Fibroblast of lung (primary cell): Measurements from ENCODE around the gene ARL4A. TPM values are rescaled to one million over a fixed set of nuclear protein-coding genes. Genes with fewer than 3 reads are reported as not detected.
A peak's percentile ranks its signal among the peaks of the same experiment; 100 is the strongest.

Experiments used
- DNase-seq, 2 donors: peaks; one replicate each; pipeline versions ENCODE4 v3.0.0 to v3.0.0-alpha.2; 2010; ENCODE audit warnings: low read depth in 2 of 2
- H2AFZ ChIP-seq: 2 replicates; pipeline ENCODE4 v1.5.1; 2012; ENCODE audit warnings: low read length, control low read depth, inconsistent platforms
- H3K27ac ChIP-seq: 2 replicates; pipeline ENCODE4 v1.5.1; 2011; ENCODE audit warnings: low read length, control low read depth; ENCODE audit not compliant: insufficient read depth
- H3K27me3 ChIP-seq: 2 replicates; pipeline ENCODE4 v1.5.1; 2011; ENCODE audit warnings: mild to moderate bottlenecking, low read length; ENCODE audit not compliant: control insufficient read depth, insufficient read depth
- H3K36me3 ChIP-seq: 2 replicates; pipeline ENCODE4 v1.5.1; 2011; ENCODE audit warnings: low read length; ENCODE audit not compliant: control insufficient read depth, insufficient read depth
- H3K4me1 ChIP-seq: 2 replicates; pipeline ENCODE4 v1.5.1; 2011; ENCODE audit warnings: low read length; ENCODE audit not compliant: control insufficient read depth, insufficient read depth; ENCODE audit errors: extremely low read depth
- H3K4me2 ChIP-seq: 2 replicates; pipeline ENCODE4 v1.5.1; 2011; ENCODE audit warnings: low read length, control low read depth; ENCODE audit not compliant: insufficient read depth; ENCODE audit errors: extremely low read depth
- H3K4me3 ChIP-seq, 4 experiments: fragments of 200-600 bp in 1 of 4; sonication (generic) in 1 of 4; replicated peaks in 1 of 4; 2 replicates each; pipeline ENCODE4 v1.5.1; 2011 to 2016; ENCODE audit warnings: low read length in 4 of 4, low read depth in 3 of 4, mild to moderate bottlenecking in 3 of 4, control low read depth in 2 of 4, inconsistent platforms in 1 of 4, mixed read lengths in 1 of 4; ENCODE audit not compliant: insufficient read depth in 1 of 4; ENCODE audit errors: control extremely low read depth in 1 of 4
- H3K79me2 ChIP-seq: 2 replicates; pipeline ENCODE4 v1.5.1; 2012; ENCODE audit warnings: mild to moderate bottlenecking, low read length, inconsistent platforms; ENCODE audit not compliant: control insufficient read depth, insufficient read depth
- H3K9ac ChIP-seq: 2 replicates; pipeline ENCODE4 v1.5.1; 2011; ENCODE audit warnings: mild to moderate bottlenecking, low read length, control low read depth; ENCODE audit not compliant: insufficient read depth
- H3K9me3 ChIP-seq: 2 replicates; pipeline ENCODE4 v1.5.1; 2012; ENCODE audit warnings: low read depth, low read length; ENCODE audit not compliant: control insufficient read depth, insufficient read depth
- H4K20me1 ChIP-seq: 2 replicates; pipeline ENCODE4 v1.5.1; 2011; ENCODE audit warnings: low read length; ENCODE audit not compliant: control insufficient read depth, insufficient read depth; ENCODE audit errors: extremely low read depth
- EZH2 ChIP-seq: IDR thresholded peaks from 2 replicates; pipeline ENCODE4 v1.5.1; 2012; ENCODE audit warnings: low read length, control low read depth, mild to moderate bottlenecking; ENCODE audit errors: missing control alignments
- polyA plus RNA-seq, 2 donors: library from polyadenylated mRNA; depleted of rRNA in 1 of 2; stranded (reverse) in 1 of 2; unstranded in 1 of 2; fragments of >200 nt; gene quantifications; 2 replicates each; pipeline ENCODE4 v1.2.1, GENCODE V29; 2011 to 2012; ENCODE audit warnings: missing spikeins in 1 of 2
- total RNA-seq: library from RNA; depleted of rRNA; stranded (reverse); fragments of >200 nt; gene quantifications from 2 replicates; pipeline ENCODE4 v1.2.1, GENCODE V29; 2014
- TF ChIP-seq, protein P1 (sequence below), 2 donors: IDR thresholded peaks in 1 of 2; conservative IDR thresholded peaks in 1 of 2; 1 replicate in 1 of 2; 2 replicates in 1 of 2; pipeline ENCODE4 v1.5.1; 2011 to 2012; ENCODE audit warnings: low read length in 2 of 2, control low read depth in 1 of 2, inconsistent platforms in 1 of 2, low read depth in 1 of 2, mild to moderate bottlenecking in 1 of 2

The ARL4A gene
- total and polyA plus RNA-seq, 2 donors (not counting 1 experiment from before 2014, with no cell fraction given): 11.4 to 37.0 TPM

DNA sequence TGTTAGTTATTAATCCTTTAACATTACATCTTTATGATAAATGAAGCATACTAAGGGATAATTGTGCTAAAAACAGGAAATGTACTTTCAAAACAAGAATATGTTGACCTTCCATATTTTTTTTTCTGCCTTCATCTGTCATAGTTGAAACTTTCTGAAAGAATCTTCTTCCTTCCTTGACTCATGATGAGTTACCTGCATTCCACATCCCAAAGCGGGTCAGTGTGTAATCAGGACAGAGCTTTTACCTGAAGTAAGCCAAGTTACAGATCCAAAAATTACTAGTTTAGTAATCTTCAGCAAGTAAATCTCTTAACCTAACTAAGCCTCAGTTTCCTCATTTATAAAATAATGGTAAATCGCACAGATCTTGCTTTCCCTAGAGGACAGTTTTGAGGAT lies 13.4 kb upstream of the ARL4A start:
- Histone ChIP-seq H3K4me1 (no peaks in the 10 kb centered on the region), H3K36me3 (no peaks in the 10 kb centered on the region), H3K9ac (no peak overlapping the region), H3K9me3 (no peaks in the 10 kb centered on the region), H4K20me1 (no peaks in the 10 kb centered on the region), H3K79me2 (no peaks in the 10 kb centered on the region), H3K4me3 (no peak overlapping the region), H3K4me2 (no peak overlapping the region), H3K27ac (no peak overlapping the region), H3K27me3 (no peaks in the 10 kb centered on the region), H2AFZ (no peak overlapping the region)
- no peak for DNase-seq
- TF ChIP-seq EZH2: no peak
- TF ChIP-seq, protein P1, sequence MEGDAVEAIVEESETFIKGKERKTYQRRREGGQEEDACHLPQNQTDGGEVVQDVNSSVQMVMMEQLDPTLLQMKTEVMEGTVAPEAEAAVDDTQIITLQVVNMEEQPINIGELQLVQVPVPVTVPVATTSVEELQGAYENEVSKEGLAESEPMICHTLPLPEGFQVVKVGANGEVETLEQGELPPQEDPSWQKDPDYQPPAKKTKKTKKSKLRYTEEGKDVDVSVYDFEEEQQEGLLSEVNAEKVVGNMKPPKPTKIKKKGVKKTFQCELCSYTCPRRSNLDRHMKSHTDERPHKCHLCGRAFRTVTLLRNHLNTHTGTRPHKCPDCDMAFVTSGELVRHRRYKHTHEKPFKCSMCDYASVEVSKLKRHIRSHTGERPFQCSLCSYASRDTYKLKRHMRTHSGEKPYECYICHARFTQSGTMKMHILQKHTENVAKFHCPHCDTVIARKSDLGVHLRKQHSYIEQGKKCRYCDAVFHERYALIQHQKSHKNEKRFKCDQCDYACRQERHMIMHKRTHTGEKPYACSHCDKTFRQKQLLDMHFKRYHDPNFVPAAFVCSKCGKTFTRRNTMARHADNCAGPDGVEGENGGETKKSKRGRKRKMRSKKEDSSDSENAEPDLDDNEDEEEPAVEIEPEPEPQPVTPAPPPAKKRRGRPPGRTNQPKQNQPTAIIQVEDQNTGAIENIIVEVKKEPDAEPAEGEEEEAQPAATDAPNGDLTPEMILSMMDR (conservative IDR thresholded peaks at IDR 0.05 in 1 of 2, IDR thresholded peaks at IDR 0.05 in 1 of 2; ENCODE audit: low read depth in 1 of 2, low read length in 2 of 2): no peak

DNA sequence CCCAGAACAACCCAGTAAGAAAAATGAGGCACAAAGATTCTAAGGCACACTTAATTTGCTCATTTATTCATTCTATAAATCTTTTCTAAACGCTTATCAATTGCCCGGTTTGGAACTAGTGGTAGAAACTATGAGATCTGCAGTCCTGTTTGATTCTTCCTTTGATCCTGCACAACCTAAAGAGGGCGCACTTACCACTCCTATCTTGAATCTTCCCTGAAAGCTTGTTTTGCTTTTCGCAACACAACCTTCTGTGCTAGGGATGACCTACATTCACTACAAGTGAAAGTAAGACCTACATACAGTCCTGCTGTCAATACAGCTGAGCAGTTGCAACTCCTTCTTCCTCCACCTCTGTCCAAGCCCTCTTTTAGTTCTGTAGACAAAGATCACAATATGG lies 12.6 kb upstream of the ARL4A start:
- Histone ChIP-seq H3K9me3 (no peaks in the 10 kb centered on the region), H3K79me2 (no peaks in the 10 kb centered on the region), H2AFZ (no peak overlapping the region), H3K27me3 (no peaks in the 10 kb centered on the region), H3K9ac (no peak overlapping the region), H3K27ac (no peak overlapping the region), H4K20me1 (no peaks in the 10 kb centered on the region), H3K4me1 (no peaks in the 10 kb centered on the region), H3K4me2 (no peak overlapping the region), H3K4me3 (no peak overlapping the region), H3K36me3 (no peaks in the 10 kb centered on the region)
- DNase-seq: peak in 1 of 2 donors; percentile 66
- TF ChIP-seq, protein P1 (conservative IDR thresholded peaks at IDR 0.05 in 1 of 2, IDR thresholded peaks at IDR 0.05 in 1 of 2; ENCODE audit: low read depth in 1 of 2, low read length in 2 of 2): peak; percentile 26 to 33
- no peak for TF ChIP-seq EZH2

DNA sequence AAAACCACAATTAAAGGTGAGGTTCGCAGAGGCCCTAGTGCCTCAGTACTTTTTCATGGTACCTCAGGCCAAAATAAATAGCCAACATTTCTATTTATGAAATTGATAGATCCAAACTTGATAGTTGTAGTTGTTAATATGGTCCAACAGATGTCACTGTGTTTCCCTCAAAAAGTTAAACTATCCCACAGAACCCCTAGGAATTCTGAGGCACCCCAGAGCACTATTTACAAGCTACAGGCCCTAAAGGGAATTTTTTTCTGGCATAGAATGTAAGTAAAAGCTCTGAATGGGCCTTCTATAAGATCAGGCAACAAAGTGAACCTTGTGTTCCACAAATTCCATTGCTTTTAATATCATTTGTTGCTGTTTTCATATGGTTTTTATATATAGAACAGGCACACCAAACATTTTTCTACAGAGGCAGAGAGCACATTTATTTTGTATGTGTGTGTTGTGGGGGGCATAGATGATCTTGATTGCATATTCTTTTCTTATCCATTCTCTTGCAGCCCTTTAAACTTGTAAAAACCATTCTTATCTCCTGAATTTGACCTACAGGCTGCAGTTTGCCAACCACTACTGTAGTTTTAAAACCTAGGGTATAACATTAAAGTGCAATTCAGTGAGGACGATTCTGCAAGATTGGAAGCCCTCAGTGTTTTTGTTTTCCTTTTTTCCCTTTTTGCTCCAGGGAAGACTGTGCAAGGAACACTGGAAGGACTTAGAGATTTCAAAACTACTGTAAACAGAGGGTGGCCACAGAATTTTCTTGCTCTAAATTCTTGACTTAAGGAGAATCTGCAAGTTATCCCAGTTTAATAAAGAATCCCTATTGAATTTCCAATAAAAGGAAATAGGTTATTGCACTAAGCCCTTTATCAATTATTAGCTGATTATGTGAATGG lies 3.5 kb upstream of the ARL4A start:
- H3K79me2 ChIP-seq: peaks cover 5% of the 10 kb centered on the region
- H4K20me1 ChIP-seq: no peaks in the 10 kb centered on the region
- H3K4me3 ChIP-seq: no peak overlapping the region
- DNase-seq: peak in 1 of 2 donors; percentile 53
- no peak overlapping the region for H3K27ac ChIP-seq
- no peak overlapping the region for H2AFZ ChIP-seq
- H3K9ac ChIP-seq: no peak overlapping the region
- TF ChIP-seq, protein P1 (conservative IDR thresholded peaks at IDR 0.05 in 1 of 2, IDR thresholded peaks at IDR 0.05 in 1 of 2; ENCODE audit: low read depth in 1 of 2, low read length in 2 of 2): peak; percentile 32 to 38
- no peak for TF ChIP-seq EZH2
- no peak overlapping the region for H3K4me2 ChIP-seq
- no peaks in the 10 kb centered on the region for H3K9me3 ChIP-seq
- H3K27me3 ChIP-seq: no peaks in the 10 kb centered on the region
- H3K36me3 ChIP-seq: no peaks in the 10 kb centered on the region
- no peaks in the 10 kb centered on the region for H3K4me1 ChIP-seq
